GM10847 (cell line): ENCODE results near the gene KCNG4.

ENCODE experiments used
- POLR2A ChIP-seq: IDR thresholded peaks from 2 replicates; pipeline ENCODE4 v1.6.1; 2011; ENCODE audit not compliant: insufficient read length; ENCODE audit errors: extremely low read depth

The KCNG4 gene

GRCh38 chr16:84199861-84200260 is 40.0 kb downstream of the KCNG4 start:
- TF ChIP-seq POLR2A: no peak

GRCh38 chr16:84199097-84199496 is 40.7 kb downstream of the KCNG4 start:
- TF ChIP-seq POLR2A: no peak

GRCh38 chr16:84198401-84198800 is 41.4 kb downstream of the KCNG4 start:
- TF ChIP-seq POLR2A: no peak

- no peak for TF ChIP-seq POLR2A
Measured at GRCh38 chr16:84197466-84198128, 42.2 kb downstream of the KCNG4 start.

GRCh38 chr16:84196727-84197394 is 43.0 kb downstream of the KCNG4 start:
- TF ChIP-seq POLR2A: no peak

- TF ChIP-seq POLR2A: no peak
Measured at GRCh38 chr16:84196101-84196500, 43.7 kb downstream of the KCNG4 start.

GRCh38 chr16:84195201-84196093 is 44.4 kb downstream of the KCNG4 start:
- no peak for TF ChIP-seq POLR2A

GRCh38 chr16:84194470-84195200 is 45.2 kb downstream of the KCNG4 start:
- TF ChIP-seq POLR2A: no peak

- TF ChIP-seq POLR2A: no peak
Measured at GRCh38 chr16:84194018-84194417, 45.8 kb downstream of the KCNG4 start.

- TF ChIP-seq POLR2A: no peak
Measured at GRCh38 chr16:84193480-84193879, 46.3 kb downstream of the KCNG4 start.

GRCh38 chr16:84191466-84191865 is 48.3 kb downstream of the KCNG4 start:
- no peak for TF ChIP-seq POLR2A

GRCh38 chr16:84190731-84191388 is 49.0 kb downstream of the KCNG4 start, which contains the start of gene ADAD2:
Gene ADAD2, plus strand, starts transcription at chr16:84191157. Its CDS starts 74 bp downstream, at chr16:84191231.
- no peak for TF ChIP-seq POLR2A

- peak; percentile 82 for TF ChIP-seq POLR2A
Measured at GRCh38 chr16:84186685-84187437, 53.0 kb downstream of the KCNG4 start, which contains the start of gene TAF1C. Gene TAF1C, minus strand, starts transcription at chr16:84187057. Its CDS starts 2,069 bp downstream, at chr16:84184988.

- no peak for TF ChIP-seq POLR2A
Measured at GRCh38 chr16:84184775-84185174, 55.0 kb downstream of the KCNG4 start.
